ENCODE measurements around the gene NNMT.

DNA sequence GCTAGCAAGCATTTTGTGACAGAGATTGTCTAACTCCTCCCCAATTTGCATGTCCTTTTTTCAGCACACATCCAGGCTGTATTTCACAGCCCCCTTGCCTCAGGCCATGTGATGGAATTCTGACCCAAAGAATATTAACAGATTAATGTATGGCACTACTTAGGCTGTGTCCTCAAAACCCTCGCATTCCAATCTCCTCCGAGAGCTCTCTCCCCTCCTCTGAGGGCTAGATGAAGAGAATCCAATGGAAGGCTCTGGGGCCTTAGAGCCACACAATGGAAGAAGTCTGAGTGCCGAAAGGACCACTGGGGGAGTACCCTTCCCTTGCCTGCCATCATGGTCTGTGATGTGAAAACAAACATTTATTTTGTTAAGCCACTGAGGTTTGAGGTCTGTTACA lies 13.7 kb upstream of the NNMT start:
- TF ChIP-seq RCOR1 (IDR thresholded peaks at IDR 0.05; ENCODE audit: low read length) (no peak), USF2 (IDR thresholded peaks at IDR 0.05; ENCODE audit: borderline replicate concordance, low read depth, low read length) (no peak), RAD21 (IDR thresholded peaks at IDR 0.05; ENCODE audit: low read length) (no peak)
